Smooth muscle cell (in vitro differentiated cells): ENCODE results near the gene URAD. TPM values are rescaled to one million over a fixed set of nuclear protein-coding genes. Genes with fewer than 3 reads are reported as not detected.

Source experiments
- DNase-seq: peaks from one replicate; lab custom pipeline; 2025; ENCODE audit not compliant: unreplicated experiment; lab: John Stamatoyannopoulos, UW
- H2AFZ ChIP-seq: fragments of 200-600 bp; sonication (generic); 2 replicates; pipeline ENCODE4 v1.6.0; 2016; ENCODE audit warnings: antibody characterized with exemption, low read depth, mild to moderate bottlenecking
- H3F3A ChIP-seq: fragments of 200-600 bp; sonication (generic); 2 replicates; pipeline ENCODE4 v1.6.0; 2017; ENCODE audit warnings: antibody characterized with exemption, low read depth
- H3K27ac ChIP-seq: fragments of 200-600 bp; sonication (generic); 2 replicates; pipeline ENCODE4 v1.5.1; 2016; ENCODE audit warnings: low read depth, mild to moderate bottlenecking
- H3K27me3 ChIP-seq: fragments of 200-600 bp; sonication (generic); 2 replicates; pipeline ENCODE4 v1.6.1; 2016; ENCODE audit warnings: low read depth, mild to moderate bottlenecking
- H3K36me3 ChIP-seq: fragments of 200-600 bp; sonication (generic); 2 replicates; pipeline ENCODE4 v1.5.1; 2016; ENCODE audit warnings: low read depth
- H3K4me1 ChIP-seq: fragments of 200-600 bp; sonication (generic); 2 replicates; pipeline ENCODE4 v1.5.1; 2016; ENCODE audit warnings: low read depth
- H3K4me2 ChIP-seq: fragments of 200-600 bp; sonication (generic); 2 replicates; pipeline ENCODE4 v1.6.0; 2016; ENCODE audit warnings: mild to moderate bottlenecking
- H3K4me3 ChIP-seq: fragments of 200-600 bp; sonication (generic); 2 replicates; pipeline ENCODE4 v1.5.1; 2016; ENCODE audit warnings: mild to moderate bottlenecking
- H3K79me2 ChIP-seq: fragments of 200-600 bp; sonication (generic); 2 replicates; pipeline ENCODE4 v1.6.0; 2016; ENCODE audit warnings: low read depth, mild to moderate bottlenecking
- H3K9ac ChIP-seq: fragments of 200-600 bp; sonication (generic); 2 replicates; pipeline ENCODE4 v1.6.0; 2016; ENCODE audit warnings: low read depth
- H3K9me3 ChIP-seq: fragments of 200-600 bp; sonication (generic); replicated peaks from 2 replicates; pipeline ENCODE4 v1.5.1; 2016; ENCODE audit warnings: low read depth
- H4K20me1 ChIP-seq: fragments of 200-600 bp; sonication (generic); 2 replicates; pipeline ENCODE4 v1.6.0; 2016; ENCODE audit warnings: low read depth
- WGBS: methylation state at CpG from one replicate; pipeline ENCODE4 v1.1.7; 2016; ENCODE audit warnings: low lambda C conversion rate; 5-methylcytosine and 5-hydroxymethylcytosine counted together
- polyA plus RNA-seq: library from polyadenylated mRNA; unstranded; fragments of >200 nt; fragmentation: Nextera tagmentation; extraction: Ambion mirVana; gene quantifications from 2 replicates; pipeline ENCODE4 v1.2.1, GENCODE V29; 2016
- total RNA-seq: library from RNA; depleted of rRNA; stranded (reverse); fragments of >200 nt; gene quantifications from 2 replicates; pipeline ENCODE4 v1.2.3, GENCODE V29; 2014
- TF ChIP-seq, protein P1 (sequence below): fragments of 200-600 bp; sonication (generic); IDR thresholded peaks from 2 replicates; pipeline ENCODE4 v1.5.1; 2017; ENCODE audit warnings: borderline replicate concordance, mild to moderate bottlenecking, antibody characterized with exemption; ENCODE audit not compliant: insufficient read depth, poor library complexity, severe bottlenecking

The URAD gene
- total and polyA plus RNA-seq, 2 experiments from 2014 or later = not detected

DNA sequence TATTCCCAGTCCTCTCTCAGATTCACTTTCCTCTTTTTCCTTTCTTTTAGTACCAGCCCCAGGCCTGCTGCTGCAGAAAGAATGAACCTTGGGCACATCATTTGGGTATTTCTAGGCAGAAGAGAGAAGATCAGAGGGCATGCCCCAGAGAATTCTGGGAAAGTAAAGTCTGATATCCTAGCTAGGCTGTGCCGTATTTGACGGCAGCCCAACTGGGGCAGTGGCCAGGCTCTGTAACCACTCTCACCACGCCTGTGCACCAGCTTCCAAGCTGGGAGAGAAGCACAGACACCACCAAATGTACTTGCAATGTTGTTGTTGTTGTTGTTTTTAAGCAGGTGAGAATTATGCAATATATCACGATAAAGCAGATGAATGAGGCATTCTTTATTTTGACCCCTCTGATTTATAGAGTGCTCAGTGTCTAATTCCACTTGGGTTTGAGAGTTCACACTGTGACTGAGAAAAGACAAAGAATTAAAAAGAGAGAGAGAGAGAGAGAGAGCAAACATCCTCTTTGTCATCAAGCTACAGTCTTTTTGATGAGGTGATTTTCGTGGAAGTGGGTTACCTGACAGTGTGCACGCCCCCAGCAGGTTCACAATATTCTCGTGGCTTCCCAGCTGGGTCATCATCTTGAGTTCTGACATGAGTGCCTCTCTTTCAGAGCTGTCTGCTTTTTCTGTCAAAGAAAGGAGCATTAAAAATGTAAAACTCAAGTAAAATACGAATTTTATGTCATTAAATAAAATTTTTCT, 39.3 kb upstream of the URAD start:
- H3K4me1 ChIP-seq = peaks cover 7% of the 10 kb centered on the region
- no peaks in the 10 kb centered on the region for H3K36me3 ChIP-seq
- H3K27ac ChIP-seq = no peak overlapping the region
- TF ChIP-seq, protein P1, sequence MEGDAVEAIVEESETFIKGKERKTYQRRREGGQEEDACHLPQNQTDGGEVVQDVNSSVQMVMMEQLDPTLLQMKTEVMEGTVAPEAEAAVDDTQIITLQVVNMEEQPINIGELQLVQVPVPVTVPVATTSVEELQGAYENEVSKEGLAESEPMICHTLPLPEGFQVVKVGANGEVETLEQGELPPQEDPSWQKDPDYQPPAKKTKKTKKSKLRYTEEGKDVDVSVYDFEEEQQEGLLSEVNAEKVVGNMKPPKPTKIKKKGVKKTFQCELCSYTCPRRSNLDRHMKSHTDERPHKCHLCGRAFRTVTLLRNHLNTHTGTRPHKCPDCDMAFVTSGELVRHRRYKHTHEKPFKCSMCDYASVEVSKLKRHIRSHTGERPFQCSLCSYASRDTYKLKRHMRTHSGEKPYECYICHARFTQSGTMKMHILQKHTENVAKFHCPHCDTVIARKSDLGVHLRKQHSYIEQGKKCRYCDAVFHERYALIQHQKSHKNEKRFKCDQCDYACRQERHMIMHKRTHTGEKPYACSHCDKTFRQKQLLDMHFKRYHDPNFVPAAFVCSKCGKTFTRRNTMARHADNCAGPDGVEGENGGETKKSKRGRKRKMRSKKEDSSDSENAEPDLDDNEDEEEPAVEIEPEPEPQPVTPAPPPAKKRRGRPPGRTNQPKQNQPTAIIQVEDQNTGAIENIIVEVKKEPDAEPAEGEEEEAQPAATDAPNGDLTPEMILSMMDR = no peak
- no peak overlapping the region for H3K4me2 ChIP-seq
- no peak overlapping the region for H2AFZ ChIP-seq
- no peak overlapping the region for H3K4me3 ChIP-seq
- H3K79me2 ChIP-seq = no peaks in the 10 kb centered on the region
- no peak overlapping the region for H3K9ac ChIP-seq
- no peak for DNase-seq
- no peaks in the 10 kb centered on the region for H3K9me3 ChIP-seq
- no peaks in the 10 kb centered on the region for H4K20me1 ChIP-seq
- WGBS = 88% methylated on average over 8 of the region's 8 CpGs
- H3F3A ChIP-seq = no peaks in the 10 kb centered on the region
- no peaks in the 10 kb centered on the region for H3K27me3 ChIP-seq

DNA sequence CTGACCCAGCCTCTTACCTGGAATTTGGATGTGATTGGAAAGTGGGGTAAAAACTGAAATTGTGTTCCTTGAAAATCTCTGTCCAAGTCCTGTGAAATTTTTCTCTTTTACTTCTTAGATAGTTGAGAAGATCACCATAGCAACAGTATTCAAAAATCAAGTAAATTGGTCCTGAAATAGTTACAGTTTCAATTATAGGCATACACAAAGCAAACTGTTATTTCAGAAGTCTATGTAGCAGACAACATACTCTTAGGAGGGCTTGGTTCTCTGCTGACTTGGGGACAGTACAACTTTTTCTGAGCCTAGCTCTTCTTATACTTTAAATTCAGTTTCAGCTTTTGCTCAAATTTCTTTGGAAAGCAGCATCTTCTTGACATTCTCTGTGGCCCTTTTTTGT, 38.6 kb upstream of the URAD start:
- Histone ChIP-seq H3K36me3 (no peaks in the 10 kb centered on the region), H4K20me1 (no peaks in the 10 kb centered on the region)

DNA sequence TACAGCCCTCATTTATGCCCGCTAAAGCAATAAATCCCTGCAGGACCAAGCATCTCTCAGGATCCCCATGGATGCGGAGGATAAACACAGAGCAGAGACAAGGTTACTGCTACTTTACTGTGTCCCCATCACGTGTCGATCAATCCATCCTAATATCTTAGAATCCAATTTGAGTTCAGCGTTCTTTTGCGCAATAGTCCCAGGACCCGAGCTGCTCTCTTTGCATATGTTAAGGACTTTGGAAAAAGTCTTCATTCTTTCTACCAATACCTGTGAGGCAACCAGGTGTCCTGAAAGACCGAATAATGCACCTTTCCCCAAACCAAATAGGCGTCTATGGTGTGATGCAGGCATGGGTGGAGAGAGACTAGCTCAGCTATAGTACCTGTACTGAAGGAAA, 38.0 kb upstream of the URAD start:
- Histone ChIP-seq H3K27ac (no peak overlapping the region), H3K4me2 (no peak overlapping the region), H4K20me1 (no peaks in the 10 kb centered on the region), H3K4me1 (peaks cover 7% of the 10 kb centered on the region), H3K27me3 (no peaks in the 10 kb centered on the region), H3K9ac (no peak overlapping the region), H3K9me3 (no peaks in the 10 kb centered on the region), H3K36me3 (no peaks in the 10 kb centered on the region), H2AFZ (no peak overlapping the region), H3K79me2 (no peaks in the 10 kb centered on the region), H3F3A (no peaks in the 10 kb centered on the region), H3K4me3 (no peak overlapping the region)
- DNase-seq = no peak
- WGBS = 87% methylated on average over 9 of the region's 9 CpGs
- TF ChIP-seq, protein P1 = no peak

More for the DNA sequence above, 38.6 kb upstream of the URAD start:
- peaks cover 7% of the 10 kb centered on the region for H3K4me1 ChIP-seq
- H3F3A ChIP-seq = no peaks in the 10 kb centered on the region
- no peak overlapping the region for H3K9ac ChIP-seq
- H3K27me3 ChIP-seq = no peaks in the 10 kb centered on the region
- no peaks in the 10 kb centered on the region for H3K79me2 ChIP-seq
- no peak for DNase-seq
- no peak overlapping the region for H2AFZ ChIP-seq
- H3K4me3 ChIP-seq = no peak overlapping the region
- no peaks in the 10 kb centered on the region for H3K9me3 ChIP-seq
- TF ChIP-seq, protein P1 = no peak
- H3K27ac ChIP-seq = no peak overlapping the region
- no peak overlapping the region for H3K4me2 ChIP-seq
